ENCODE results near the gene TMEM266.

Gene TMEM266

DNA sequence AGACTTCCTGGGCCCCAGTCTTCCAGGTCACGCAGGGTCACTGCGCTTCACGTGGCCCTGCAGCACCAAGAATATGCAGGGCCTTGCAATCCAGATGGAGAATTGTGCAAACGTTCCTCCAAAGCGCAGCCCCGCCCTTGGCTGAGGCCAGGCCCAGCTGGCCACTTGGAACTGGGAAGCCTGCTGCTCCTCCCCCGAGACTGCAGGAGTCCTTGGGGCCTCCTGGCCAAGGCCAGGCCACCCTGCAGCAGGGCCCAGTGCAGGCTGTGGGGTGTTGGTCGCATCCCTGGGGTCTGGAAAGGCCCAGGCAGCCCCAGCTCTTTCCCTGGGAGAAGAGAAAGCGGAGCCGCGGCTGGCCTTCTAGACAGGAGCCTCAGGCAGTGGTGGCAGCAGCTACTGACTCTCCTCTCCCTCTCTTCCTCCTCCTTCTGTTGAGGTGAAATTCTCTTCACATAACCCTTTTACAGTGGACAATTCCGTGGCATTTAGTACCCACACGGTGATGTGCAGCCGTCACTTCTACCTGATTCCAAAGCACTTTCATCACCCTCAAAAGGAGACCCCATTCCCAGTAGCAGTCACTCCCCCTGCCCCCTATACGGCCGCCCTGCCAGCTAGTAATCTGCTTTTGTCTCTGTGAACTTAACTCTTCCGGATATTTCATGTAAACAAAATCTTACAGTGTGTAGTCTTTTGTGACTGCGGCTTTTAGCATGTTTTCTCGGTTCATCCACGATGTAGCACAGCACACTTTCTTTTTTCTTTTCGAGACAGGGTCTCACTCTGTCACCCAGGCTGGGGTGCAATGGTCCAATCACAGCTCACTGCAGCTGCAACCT is 103.9 kb downstream of the TMEM266 start:
- DNase-seq, result no peak

DNA sequence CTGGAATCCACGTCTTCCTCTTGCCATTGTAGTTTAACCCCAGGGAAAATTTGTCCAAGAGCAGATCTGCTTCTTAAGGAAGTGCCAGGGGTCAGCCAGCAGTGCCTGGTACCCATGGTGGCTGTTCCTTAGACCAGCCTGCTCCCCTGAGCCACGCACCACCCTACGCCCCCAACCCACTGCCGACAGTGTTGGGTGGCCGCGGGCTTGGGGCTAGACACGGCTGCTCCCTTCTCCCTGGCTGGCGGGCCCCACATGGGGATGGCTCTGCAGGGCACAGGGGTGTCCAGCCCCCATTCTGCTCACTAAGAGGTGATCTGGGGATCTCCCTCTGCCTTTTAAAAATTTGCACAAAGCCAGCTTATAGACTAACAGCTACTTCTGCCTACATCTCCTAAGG is 104.8 kb downstream of the TMEM266 start:
- DNase-seq, result no peak

- no peak for DNase-seq
Observed at GRCh38 chr15:76165951-76166350, 106.2 kb downstream of the TMEM266 start.

DNA sequence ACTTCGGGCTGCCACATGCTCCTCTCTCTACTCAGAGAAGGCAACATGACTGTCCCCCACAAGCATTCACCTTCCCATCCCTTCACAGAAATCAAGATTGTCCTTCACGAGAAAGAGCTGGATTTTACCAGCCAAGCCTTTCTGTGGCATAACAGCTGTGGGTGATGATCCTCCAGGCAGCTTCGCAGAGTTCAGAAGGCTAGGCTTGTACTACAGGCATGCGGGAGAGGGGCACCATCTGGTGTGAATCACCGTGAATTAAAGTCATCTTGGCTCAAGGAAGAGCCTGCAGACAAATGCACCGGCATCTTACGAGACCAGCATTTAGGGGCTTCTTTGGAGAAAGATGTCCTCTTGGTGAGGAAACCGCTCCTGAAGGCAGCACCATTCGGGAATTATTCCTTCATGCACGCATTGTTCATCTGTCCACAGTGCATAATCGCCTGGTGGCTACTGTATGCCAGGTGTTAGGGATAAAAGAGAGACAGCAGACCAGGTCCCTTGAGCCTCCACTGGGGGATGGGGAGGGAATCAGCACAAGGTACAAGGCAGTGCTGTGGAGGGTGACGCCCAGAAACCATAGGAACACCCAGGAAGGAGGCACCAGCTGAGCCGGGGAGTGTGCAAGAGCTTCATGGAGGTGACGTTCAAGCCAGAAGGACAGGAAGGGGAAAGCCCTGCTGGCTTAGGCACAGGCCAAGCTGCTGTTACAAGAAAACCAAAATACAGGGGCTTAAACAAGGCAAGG is 108.6 kb downstream of the TMEM266 start:
- DNase-seq, result no peak

- DNase-seq, result no peak
Observed at GRCh38 chr15:76169018-76169417, 109.2 kb downstream of the TMEM266 start.

DNA sequence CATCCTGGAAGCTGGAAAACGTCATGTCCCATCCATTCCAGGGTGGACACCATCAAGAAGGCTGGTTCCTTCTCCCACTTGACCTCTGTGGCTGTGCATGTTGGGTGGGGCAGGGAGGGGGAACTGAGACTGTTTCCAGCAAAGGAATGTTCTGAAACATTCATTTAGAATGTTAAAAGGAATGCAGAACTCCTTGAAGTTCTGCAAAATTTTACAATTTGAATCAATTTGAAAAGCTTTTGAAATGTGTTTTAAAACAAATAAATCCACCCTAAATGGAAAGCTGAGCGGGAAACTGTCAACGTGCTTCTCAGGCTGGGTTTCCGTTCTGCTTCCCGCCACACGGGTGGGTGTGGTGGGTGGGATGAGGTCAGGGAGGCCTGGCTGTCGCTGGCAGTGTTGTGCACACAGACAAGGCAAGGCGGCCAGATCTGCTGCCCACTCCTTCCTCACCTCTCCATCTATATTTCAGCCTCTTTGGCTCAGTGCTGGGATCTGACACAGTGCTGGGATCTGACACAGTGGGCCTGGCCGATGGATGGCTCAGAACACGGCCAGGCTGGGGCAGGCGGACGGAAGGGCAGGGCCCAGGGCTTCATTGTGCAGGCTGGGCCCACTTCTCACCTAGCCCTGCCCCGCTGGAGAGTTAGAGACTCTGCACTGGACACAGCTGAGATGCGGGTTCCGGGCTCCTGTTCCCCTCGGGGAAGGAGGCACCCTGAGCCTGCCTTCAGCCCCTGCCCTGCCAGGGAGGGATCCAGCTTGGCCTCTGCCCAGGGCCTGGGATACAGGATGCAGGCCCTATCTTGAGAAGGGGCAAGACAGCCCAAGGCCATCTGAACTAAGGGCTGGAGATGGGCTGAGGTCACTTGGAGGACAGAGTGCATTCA is 110.4 kb downstream of the TMEM266 start:
- no peak for DNase-seq

DNA sequence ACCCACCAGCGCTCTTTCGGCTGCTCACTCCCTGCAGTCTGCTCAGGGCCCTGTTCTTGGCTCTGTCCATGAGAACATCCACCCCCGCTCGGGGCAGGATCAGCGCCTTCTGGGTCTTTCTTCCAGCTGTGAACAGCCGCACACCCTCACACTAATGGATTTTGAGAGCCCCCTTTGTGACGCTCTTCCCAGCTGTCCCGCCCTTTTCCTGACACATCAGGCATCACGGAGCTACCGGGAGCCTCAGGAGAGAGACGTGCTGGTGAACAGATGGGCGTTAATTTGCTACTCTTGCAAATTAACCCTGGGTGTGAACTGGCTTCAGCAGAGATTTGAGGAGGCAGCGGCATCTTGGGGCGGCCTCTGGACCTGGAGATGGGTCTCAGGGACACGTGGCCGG is 113.0 kb downstream of the TMEM266 start:
- no peak for DNase-seq

GRCh38 chr15:76173317-76173834 is 113.6 kb downstream of the TMEM266 start:
- DNase-seq, result no peak

GRCh38 chr15:76174654-76175053 is 114.9 kb downstream of the TMEM266 start:
- DNase-seq, result no peak

GRCh38 chr15:76175442-76175841 is 115.7 kb downstream of the TMEM266 start:
- no peak for DNase-seq

- no peak for DNase-seq
Observed at GRCh38 chr15:76176059-76176458, 116.3 kb downstream of the TMEM266 start.

DNA sequence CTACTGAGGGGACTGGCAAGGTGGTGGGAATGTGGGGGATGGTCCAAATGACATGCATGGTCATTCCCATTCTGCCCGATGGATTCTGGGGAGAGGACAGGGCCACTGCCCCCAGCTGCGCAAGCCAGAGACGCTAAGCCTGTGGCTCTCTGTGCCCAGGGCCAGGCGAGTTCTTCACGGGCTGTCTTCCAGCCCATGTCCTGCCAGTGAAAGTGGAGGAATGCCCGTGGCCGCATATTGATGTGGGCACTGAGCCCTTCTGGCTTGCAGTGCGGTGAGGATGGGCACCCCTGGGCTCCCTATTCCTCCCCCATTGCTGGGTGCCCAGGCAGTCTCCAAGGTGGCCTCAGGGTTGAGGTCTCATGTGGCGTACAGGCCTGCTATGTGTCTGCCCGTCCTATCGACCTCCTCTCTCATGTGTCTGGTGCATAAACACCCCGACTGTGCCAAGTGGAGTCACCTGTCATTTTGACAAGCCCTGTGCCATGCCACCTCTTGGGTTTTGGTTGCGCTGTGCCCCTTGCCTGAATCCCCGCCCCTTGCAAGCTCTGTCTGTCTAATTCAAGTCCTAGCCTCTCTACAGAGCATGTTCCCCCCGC is 116.8 kb downstream of the TMEM266 start:
- DNase-seq, result no peak

- DNase-seq, result no peak
Observed at GRCh38 chr15:76177491-76178040, 117.8 kb downstream of the TMEM266 start.

DNA sequence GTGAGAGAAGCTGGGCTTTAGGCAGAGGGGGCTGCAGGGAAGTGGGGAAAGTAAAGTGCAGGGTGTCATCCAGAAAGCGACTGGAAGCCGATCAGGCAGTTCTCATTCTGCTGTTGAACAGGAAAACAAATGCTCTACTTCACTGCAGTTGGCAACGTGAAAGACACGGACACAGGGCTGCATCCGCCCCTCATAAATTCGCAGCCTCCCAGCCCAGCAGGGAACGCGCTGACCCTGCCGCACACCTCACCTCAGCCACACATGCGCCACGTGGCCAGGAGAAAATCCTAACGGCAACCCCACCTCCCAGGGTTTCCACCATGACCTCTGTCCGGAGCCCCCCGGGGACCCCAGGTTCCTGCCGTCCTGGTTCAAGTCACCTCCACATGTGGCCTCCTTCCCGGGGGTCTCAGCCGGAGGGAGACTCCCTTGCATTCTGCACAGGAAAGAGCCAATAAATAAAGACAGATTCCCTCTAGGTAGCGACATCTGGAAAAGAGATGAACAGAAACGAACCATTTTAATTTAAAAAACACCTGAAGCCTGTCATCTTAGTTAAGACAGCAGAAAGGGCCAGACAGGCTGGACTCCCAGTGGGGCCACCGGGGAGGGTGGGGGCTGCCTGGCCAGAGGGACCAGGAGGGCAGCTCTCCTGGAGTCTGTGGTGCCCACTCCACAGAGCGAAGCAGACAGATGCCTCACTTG is 118.7 kb downstream of the TMEM266 start:
- DNase-seq, result no peak

- no peak for DNase-seq
Observed at GRCh38 chr15:76179023-76179422, 119.2 kb downstream of the TMEM266 start.

GRCh38 chr15:76180321-76180720 is 120.5 kb downstream of the TMEM266 start:
- DNase-seq, result no peak

- DNase-seq, result no peak
Observed at GRCh38 chr15:76181705-76182107, 121.9 kb downstream of the TMEM266 start.

GRCh38 chr15:76183930-76184649 is 124.3 kb downstream of the TMEM266 start:
- DNase-seq, result no peak

DNA sequence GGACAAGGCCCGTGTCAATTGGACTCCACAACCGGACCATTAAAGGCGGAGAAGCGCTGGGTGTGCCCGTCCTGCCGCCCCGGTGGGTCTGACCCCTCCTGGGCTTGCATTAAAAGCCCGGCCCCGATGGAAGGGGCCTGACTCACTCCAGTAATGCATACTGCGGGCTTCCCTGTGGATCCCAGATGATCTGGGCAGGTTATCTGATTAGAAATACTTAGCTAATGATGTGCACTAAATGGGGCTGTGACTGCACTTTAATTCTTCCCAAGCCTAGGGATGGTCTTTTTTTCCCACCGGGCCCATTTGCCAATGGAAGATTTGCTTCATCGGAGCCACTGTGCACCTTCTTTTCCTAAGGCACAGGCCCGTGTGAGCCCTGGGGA is 124.9 kb downstream of the TMEM266 start:
- no peak for DNase-seq

GRCh38 chr15:76185716-76186115 is 125.9 kb downstream of the TMEM266 start:
- no peak for DNase-seq

DNA sequence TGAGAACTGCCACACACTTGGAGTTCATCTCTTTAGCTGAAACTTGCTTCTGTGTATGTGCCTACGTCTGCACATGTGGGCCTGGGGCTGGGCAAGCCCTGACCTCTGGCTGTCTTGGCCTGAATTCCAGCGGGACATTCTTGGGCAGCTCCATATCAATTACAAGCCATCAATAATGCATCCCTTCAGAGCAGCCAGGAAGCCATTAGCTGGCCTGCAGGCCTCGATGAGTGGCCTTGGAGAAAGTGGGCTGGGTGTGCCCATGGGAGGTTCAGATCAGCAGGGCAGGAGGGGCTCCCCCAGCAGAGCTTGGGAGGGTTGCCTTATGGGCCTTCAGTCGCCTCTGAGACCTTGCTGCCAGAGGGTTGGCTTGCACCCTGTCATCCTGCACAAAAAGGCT is 127.4 kb downstream of the TMEM266 start:
- no peak for DNase-seq

Measured in cortex of kidney (tissue), 1 donor.